Fibroblast of villous mesenchyme (primary cell): ENCODE results near the gene E2F3. TPM values are rescaled to one million over a fixed set of nuclear protein-coding genes. Genes with fewer than 3 reads are reported as not detected.

ENCODE experiments used
- DNase-seq: peaks from one replicate; pipeline ENCODE4 v3.0.0-alpha.2; 2010; ENCODE audit warnings: low read depth
- H3K4me3 ChIP-seq: 2 replicates; pipeline ENCODE4 v1.5.1; 2011; ENCODE audit warnings: low read depth, mild to moderate bottlenecking, low read length
- CTCF ChIP-seq: IDR thresholded peaks from 2 replicates; pipeline ENCODE4 v1.5.1; 2012; ENCODE audit warnings: low read depth, mild to moderate bottlenecking, low read length; ENCODE audit not compliant: insufficient read depth
- small RNA-seq: library from RNA; depleted of rRNA; stranded (forward); fragments of <200 nt; gene quantifications from one replicate; pipeline ENCODE3, GENCODE V24; 2012
- total RNA-seq: library from RNA; depleted of rRNA; stranded (reverse); fragments of >200 nt; gene quantifications from 2 replicates; pipeline ENCODE4 v1.2.3, GENCODE V29; 2012

The E2F3 gene
- total RNA-seq, 1 donor, result 13.0 TPM

GRCh38 chr6:20540683-20541082, 139.0 kb downstream of the E2F3 start:
- DNase-seq, result peak; percentile 45
- H3K4me3 ChIP-seq, result no peak overlapping the region
- no peak for TF ChIP-seq CTCF

GRCh38 chr6:20541382-20541781, 139.7 kb downstream of the E2F3 start:
- no peak overlapping the region for H3K4me3 ChIP-seq
- no peak for TF ChIP-seq CTCF
- DNase-seq, result no peak

- peak; percentile 87 for DNase-seq
- H3K4me3 ChIP-seq, result no peak overlapping the region
- TF ChIP-seq CTCF, result no peak
Measured at GRCh38 chr6:20542927-20543602, 141.4 kb downstream of the E2F3 start.

Small RNA genes lying within 50 kb of the gene (small RNA-seq; reads per million reads assigned to genes)
- gene RF00019 (not detected), gene RNU6-141P (not detected)

Other genes starting within 250 kb of the E2F3 start
- gene MBOAT1, start 189.4 kb upstream of the E2F3 start, total RNA-seq, result 8.7 and 22.9 TPM in 2 replicates
- gene CDKAL1, start 132.6 kb downstream of the E2F3 start, total RNA-seq, result 18.0 and 26.8 TPM in 2 replicates